B cell (primary cell): ENCODE measurements around the gene SHC4. TPM values are rescaled to one million over a fixed set of nuclear protein-coding genes. Genes with fewer than 3 reads are reported as not detected.

Experiments used
- ATAC-seq: fragments of 200-7000 bp; cut with Tn5 transposase; one replicate; pipeline ENCODE4 v1.10.0; 2021; ENCODE audit warnings: low read depth, mild to moderate bottlenecking, moderate number of reproducible peaks, moderate library complexity
- CTCF ChIA-PET: fragments of 350-600 bp; sonication (Branson Sonifier 250); formaldehyde crosslinking; loops from one replicate; lab custom pipeline; 2021; ENCODE audit warnings: antibody characterized with exemption, inconsistent platforms; lab: Charles Lee
- POLR2A ChIA-PET: fragments of 350-600 bp; sonication (Branson Sonifier 250); formaldehyde crosslinking; loops from one replicate; lab custom pipeline; 2021; ENCODE audit warnings: antibody characterized with exemption; lab: Charles Lee
- DNase-seq: peaks from one replicate; pipeline ENCODE4 v3.0.0; 2013
- H2AFZ ChIP-seq: 2 replicates; pipeline ENCODE4 v1.6.1; 2012; ENCODE audit warnings: mild to moderate bottlenecking, low read depth, low read length; ENCODE audit not compliant: insufficient read depth, poor library complexity, severe bottlenecking
- H3K27ac ChIP-seq, 2 donors: 1 replicate in 1 of 2; 2 replicates in 1 of 2; pipeline ENCODE4 v1.5.1; 2012 to 2013; ENCODE audit warnings: low read length in 2 of 2, mild to moderate bottlenecking in 2 of 2, moderate library complexity in 1 of 2
- H3K27me3 ChIP-seq, 4 experiments: fragments of 200-600 bp in 1 of 4; sonication (generic) in 1 of 4; replicated peaks in 1 of 4; 1 replicate in 2 of 4; 2 replicates in 2 of 4; pipeline versions ENCODE4 v1.6.1 to v1.7.0; 2013 to 2016; ENCODE audit warnings: low read length in 3 of 4, mild to moderate bottlenecking in 2 of 4, mixed read lengths in 1 of 4, moderate library complexity in 1 of 4; ENCODE audit not compliant: insufficient read depth in 4 of 4, control insufficient read depth in 3 of 4; ENCODE audit errors: control extremely low read depth in 1 of 4
- H3K36me3 ChIP-seq, 2 experiments: replicated peaks in 1 of 2; 1 replicate in 1 of 2; 2 replicates in 1 of 2; pipeline versions ENCODE4 v1.6.1 to v1.7.1; 2013; ENCODE audit warnings: low read length in 1 of 2; ENCODE audit not compliant: insufficient read depth in 2 of 2, control insufficient read depth in 1 of 2; ENCODE audit errors: control extremely low read depth in 1 of 2, extremely low read depth in 1 of 2
- H3K4me1 ChIP-seq, 2 donors: fragments of 200-600 bp in 1 of 2; sonication (generic) in 1 of 2; 1 replicate in 1 of 2; 2 replicates in 1 of 2; pipeline versions ENCODE4 v1.5.1 to v1.6.1; 2013 to 2017; ENCODE audit warnings: low read length in 2 of 2; ENCODE audit not compliant: control insufficient read depth in 2 of 2, insufficient read depth in 2 of 2
- H3K4me2 ChIP-seq: replicated peaks from 2 replicates; pipeline ENCODE3; 2012; ENCODE audit warnings: mild to moderate bottlenecking, low read depth, low read length; ENCODE audit not compliant: poor library complexity, severe bottlenecking
- H3K4me3 ChIP-seq, 5 experiments: fragments of 200-600 bp in 1 of 5; sonication (generic) in 1 of 5; 1 replicate in 3 of 5; 2 replicates in 2 of 5; pipeline versions ENCODE4 v1.5.1 to v1.7.0; 2011 to 2016; ENCODE audit warnings: low read length in 4 of 5, mild to moderate bottlenecking in 4 of 5, low read depth in 2 of 5, control low read depth in 1 of 5, moderate library complexity in 1 of 5; ENCODE audit not compliant: insufficient read depth in 1 of 5; ENCODE audit errors: control extremely low read depth in 1 of 5, extremely low read depth in 1 of 5
- H3K79me2 ChIP-seq: fragments of 200-600 bp; sonication (generic); one replicate; pipeline ENCODE4 v1.6.0; 2016; ENCODE audit warnings: low read length; ENCODE audit not compliant: control insufficient read depth, insufficient read depth
- H3K9ac ChIP-seq: fragments of 200-600 bp; sonication (generic); 2 replicates; pipeline ENCODE4 v1.6.1; 2017; ENCODE audit warnings: mild to moderate bottlenecking, low read length, moderate library complexity
- H3K9me3 ChIP-seq, 3 donors: one replicate each; pipeline versions ENCODE4 v1.6.1 to v1.7.1; 2013; ENCODE audit warnings: low read length in 2 of 3; ENCODE audit not compliant: control insufficient read depth in 2 of 3, insufficient read depth in 1 of 3; ENCODE audit errors: control extremely low read depth in 1 of 3
- H4K20me1 ChIP-seq: 2 replicates; pipeline ENCODE4 v1.6.0; 2012; ENCODE audit warnings: mild to moderate bottlenecking, low read length; ENCODE audit not compliant: insufficient read depth, control insufficient read depth, poor library complexity, severe bottlenecking
- H3K27ac Mint-ChIP-seq: one replicate; pipeline ENCODE4 v1.8.0; 2021; ENCODE audit warnings: mixed read lengths
- H3K27me3 Mint-ChIP-seq: one replicate; pipeline ENCODE4 v1.8.0; 2021; ENCODE audit warnings: mixed read lengths
- H3K4me1 Mint-ChIP-seq: one replicate; pipeline ENCODE4 v1.8.0; 2021; ENCODE audit warnings: mixed read lengths
- H3K4me3 Mint-ChIP-seq: one replicate; pipeline ENCODE4 v1.8.0; 2021; ENCODE audit warnings: mixed read lengths
- H3K9me3 Mint-ChIP-seq: one replicate; pipeline ENCODE4 v1.8.0; 2022; ENCODE audit warnings: mixed read lengths; ENCODE audit not compliant: insufficient read depth
- CTCF ChIP-seq: fragments of 200-600 bp; IDR thresholded peaks from one replicate; pipeline ENCODE4 v1.8.0; 2022; ENCODE audit warnings: antibody characterized with exemption, mild to moderate bottlenecking
- EZH2 ChIP-seq: IDR thresholded peaks from 2 replicates; pipeline ENCODE4 v1.6.1; 2012; ENCODE audit warnings: borderline replicate concordance, low read depth, mild to moderate bottlenecking, moderate library complexity, low read length; ENCODE audit not compliant: insufficient read depth, poor library complexity, severe bottlenecking
- WGBS: methylation state at CpG from one replicate; pipeline ENCODE4 v1.1.5; 2013; ENCODE audit warnings: missing lambda C conversion rate; ENCODE audit not compliant: insufficient coverage; 5-methylcytosine and 5-hydroxymethylcytosine counted together
- intact Hi-C: fragments of 100-400 bp; cut with micrococcal nuclease; formaldehyde crosslinking; loops from one replicate; pipeline ENCODE4 v1.10.0; 2022
- polyA plus RNA-seq: library from polyadenylated mRNA; depleted of rRNA; stranded (reverse); fragments of >200 nt; gene quantifications from 2 replicates; pipeline ENCODE4 v1.2.3, GENCODE V29; 2012
- total RNA-seq, 2 donors: library from RNA; stranded (reverse); fragments of 120-200 nt in 1 of 2; gene quantifications; 1 replicate in 1 of 2; 2 replicates in 1 of 2; pipeline versions ENCODE4 v1.2.3 to v1.2.4, GENCODE V29; 2013 to 2022

SHC4 gene
- total and polyA plus RNA-seq, 2 donors (not counting 1 experiment from before 2014, with no cell fraction given): 0.04 to 0.69 TPM

GRCh38 chr15:48865370-48866079 lies 98.2 kb downstream of the SHC4 start:
- Histone ChIP-seq H3K27ac (no peak overlapping the region), H3K9ac (no peak overlapping the region), H3K79me2 (no peaks in the 10 kb centered on the region), H3K36me3 (no peaks in the 10 kb centered on the region), H3K4me3 (no peak overlapping the region), H3K9me3 (no peaks in the 10 kb centered on the region), H3K4me2 (no peak overlapping the region), H4K20me1 (no peaks in the 10 kb centered on the region), H3K27me3 (peaks cover 0 to 14% (median 2%) of the 10 kb centered on the region in 4 experiments), H2AFZ (no peak overlapping the region), H3K4me1 (no peaks in the 10 kb centered on the region)
- ChIA-PET CTCF (interaction anchor here (1.7 to 2.5 kb wide), 2 partner anchors 280 to 556 kb away, joined by 5 to 11 read pairs; no protein-coding TSS in a partner anchor), POLR2A (no interaction called here)
- Mint-ChIP-seq H3K27me3 (peaks cover 32% of the 10 kb centered on the region), H3K9me3 (no peaks in the 10 kb centered on the region), H3K4me1 (no peaks in the 10 kb centered on the region), H3K4me3 (no peak overlapping the region), H3K27ac (no peak overlapping the region)
- no peak for ATAC-seq
- intact Hi-C loops: no loop called here
- DNase-seq: no peak
- WGBS: no CpG with 5 or more reads among the region's 3 CpGs
- no peak for TF ChIP-seq EZH2
- TF ChIP-seq CTCF: no peak

- Histone ChIP-seq H4K20me1 (no peaks in the 10 kb centered on the region), H3K4me2 (no peak overlapping the region), H3K4me3 (no peak overlapping the region), H2AFZ (peak overlapping the region; percentile 70), H3K27me3 (peaks cover 0 to 1% (median 0%) of the 10 kb centered on the region in 4 experiments), H3K9ac (no peak overlapping the region), H3K4me1 (no peaks in the 10 kb centered on the region), H3K36me3 (no peaks in the 10 kb centered on the region), H3K27ac (no peak overlapping the region), H3K79me2 (no peaks in the 10 kb centered on the region), H3K9me3 (no peaks in the 10 kb centered on the region)
- Mint-ChIP-seq H3K4me1 (no peaks in the 10 kb centered on the region), H3K9me3 (no peaks in the 10 kb centered on the region), H3K4me3 (no peak overlapping the region), H3K27me3 (peaks cover 18% of the 10 kb centered on the region), H3K27ac (no peak overlapping the region)
- POLR2A ChIA-PET: no interaction called here
- DNase-seq: no peak
- WGBS: 88% methylated on average over 1 of the region's 1 CpG
- ATAC-seq: no peak
- TF ChIP-seq CTCF (no peak), EZH2 (no peak)
- CTCF ChIA-PET: interaction anchor here (0.7 to 8.5 kb wide), 14 partner anchors 12 to 1282 kb away, joined by 3 to 101 read pairs (median 8); partner anchors contain the start of genes COPS2, EID1 and FGF7
- intact Hi-C loops: loop anchor here (5.0 kb wide), 2 partner anchors 185 to 375 kb away; partner anchors contain the start of gene SECISBP2L
These were observed 101.0 kb downstream of the SHC4 start for GRCh38 chr15:48862705-48863104.
